Stimulated activated CD8-positive, alpha-beta memory T cell treated with anti-CD3 and anti-CD28 coated beads, Interleukin-7, amount 100 ng/mL, for 1 hour (primary cell): ENCODE measurements around the gene HTR2B.
"Not testable (repeated sequence)": the region's sequence is repeated elsewhere in the genome, so short reads cannot be mapped to it uniquely, and the experiment has no call there.

ENCODE experiments used
- DNase-seq, 2 donors: peaks; one replicate each; pipeline ENCODE4 v3.0.0-alpha.2; 2020; ENCODE audit warnings: low read depth in 2 of 2

HTR2B gene

GRCh38 chr2:231093933-231094332 lies 30.9 kb downstream of the HTR2B start:
- no peak for DNase-seq

- no peak for DNase-seq
Measured at GRCh38 chr2:231088754-231089153, 36.1 kb downstream of the HTR2B start.

GRCh38 chr2:231084565-231084964 lies 40.3 kb downstream of the HTR2B start:
- DNase-seq: no peak

DNA sequence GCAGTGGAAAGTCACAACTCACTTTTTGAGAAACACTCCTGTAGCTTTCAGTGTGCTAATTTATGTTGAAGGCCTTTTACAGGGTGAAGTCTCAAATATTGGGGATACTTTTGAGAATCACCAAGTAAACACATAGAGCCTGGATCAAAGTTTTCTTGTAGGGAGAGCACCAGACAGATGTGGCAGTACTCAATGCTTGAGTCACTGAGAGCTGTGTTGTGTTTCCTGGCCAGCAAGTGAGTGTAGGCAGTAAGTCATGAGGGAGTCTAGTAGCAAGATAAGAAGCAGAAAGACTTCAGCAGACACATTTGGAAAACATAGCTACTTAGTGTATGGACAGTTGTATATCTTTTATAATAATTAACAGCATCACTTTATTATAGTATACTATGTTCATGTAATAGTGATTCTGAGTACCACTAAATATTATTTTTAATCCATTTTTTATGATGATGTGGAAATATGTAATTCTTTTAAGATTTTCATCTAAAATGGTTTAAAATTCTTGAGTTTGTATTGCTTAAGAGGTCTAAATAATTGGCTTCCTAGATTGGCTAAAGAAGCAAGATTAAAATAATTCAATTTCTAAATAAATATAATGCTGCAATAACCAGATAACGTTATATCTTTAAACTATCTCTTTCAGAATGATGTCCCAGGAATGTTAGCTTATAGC lies 55.3 kb downstream of the HTR2B start:
- no peak for DNase-seq

GRCh38 chr2:231068525-231069222 lies 56.2 kb downstream of the HTR2B start:
- no peak for DNase-seq

DNA sequence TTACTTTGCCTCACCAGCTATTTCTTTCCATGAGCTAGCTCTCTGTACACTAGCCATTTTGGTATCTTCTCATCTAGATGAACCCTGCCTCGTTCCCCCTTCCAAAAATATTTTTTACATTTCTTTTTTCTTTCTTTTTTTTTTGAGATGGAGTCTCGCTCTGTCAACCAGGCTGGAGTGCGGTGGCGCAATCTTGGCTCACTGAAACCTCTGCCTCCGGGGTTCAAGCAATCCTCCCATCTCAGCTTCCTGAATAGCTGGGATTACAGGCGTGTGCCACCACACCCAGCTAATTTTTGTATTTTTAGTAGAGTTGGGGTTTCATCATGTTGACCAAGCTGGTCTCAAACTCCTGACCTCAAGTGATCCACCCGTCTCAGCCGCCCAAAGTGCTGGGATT lies 57.3 kb downstream of the HTR2B start:
- not testable (repeated sequence) for DNase-seq

- DNase-seq: no peak
Measured at GRCh38 chr2:231065966-231066365, 58.9 kb downstream of the HTR2B start.

- no peak for DNase-seq
Measured at GRCh38 chr2:231063347-231063746, 61.5 kb downstream of the HTR2B start.

GRCh38 chr2:231062776-231063175 lies 62.1 kb downstream of the HTR2B start:
- DNase-seq: no peak

DNA sequence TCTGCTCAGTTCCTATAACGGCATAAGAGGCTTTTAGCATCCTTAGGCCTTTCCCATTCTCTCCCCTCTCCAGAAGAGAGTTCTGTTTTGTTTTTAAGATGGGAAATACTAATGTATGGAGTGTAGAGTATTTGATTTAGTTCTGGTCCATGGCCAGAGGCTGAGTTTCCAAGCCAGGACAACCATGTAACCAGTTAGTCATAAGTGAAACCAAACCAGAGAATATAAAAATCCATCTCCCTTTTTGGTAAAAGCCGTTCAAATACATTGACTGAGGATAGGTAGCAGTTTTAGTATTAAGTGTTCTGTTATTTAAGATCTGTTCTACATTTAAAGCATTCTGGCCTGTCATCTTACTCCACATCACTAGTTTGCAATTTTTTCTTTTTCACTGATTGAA lies 65.1 kb downstream of the HTR2B start:
- no peak for DNase-seq

- DNase-seq: no peak
Measured at GRCh38 chr2:231058761-231059550, 65.9 kb downstream of the HTR2B start.
